ENCODE measurements around the gene MARCHF3.
"Not testable (repeated sequence)": the region's sequence is repeated elsewhere in the genome, so short reads cannot be mapped to it uniquely, and the experiment has no call there.

The MARCHF3 gene

GRCh38 chr5:126948453-126948852, 81.9 kb downstream of the MARCHF3 start:
- no peak overlapping the region for H3K4me2 ChIP-seq (ENCODE audit: low read length)
- no peak overlapping the region for H3K9ac ChIP-seq (ENCODE audit: low read length)
- no peak overlapping the region for H3K27ac ChIP-seq (ENCODE audit: low read depth, low read length, poor library complexity, severe bottlenecking)
- TF ChIP-seq CTCF (IDR thresholded peaks at IDR 0.05; ENCODE audit: low read length): no peak
- no peak overlapping the region for H2AFZ ChIP-seq (ENCODE audit: low read length)
- no peaks in the 10 kb centered on the region for H3K9me2 ChIP-seq (ENCODE audit: low read depth, low read length)
- H3K79me2 ChIP-seq (ENCODE audit: insufficient read depth, low read length): no peaks in the 10 kb centered on the region
- 0 out of 2 replicates have a peak, but pooled peaks cover 4% of the 10 kb centered on the region for H3K27me3 ChIP-seq (ENCODE audit: insufficient read depth, low read length)
- no peaks in the 10 kb centered on the region for H3K4me1 ChIP-seq (ENCODE audit: insufficient read depth, low read length, severe bottlenecking)
- H3K4me3 ChIP-seq (ENCODE audit: low read depth, low read length, poor library complexity, severe bottlenecking): no peak overlapping the region
- no peaks in the 10 kb centered on the region for H3K36me3 ChIP-seq (ENCODE audit: insufficient read depth, low read length)
- no peaks in the 10 kb centered on the region for H4K20me1 ChIP-seq (ENCODE audit: insufficient read depth, low read length)
- H3F3A ChIP-seq (ENCODE audit: insufficient read depth, low read length): no peaks in the 10 kb centered on the region
- H3K9me3 ChIP-seq (ENCODE audit: low read length): no peaks in the 10 kb centered on the region

- Histone ChIP-seq H3K27me3 (ENCODE audit: insufficient read depth, low read length) (0 out of 2 replicates have a peak, but pooled peaks cover 4% of the 10 kb centered on the region), H3K79me2 (ENCODE audit: insufficient read depth, low read length) (no peaks in the 10 kb centered on the region), H3K4me1 (ENCODE audit: insufficient read depth, low read length, severe bottlenecking) (no peaks in the 10 kb centered on the region), H3K9me2 (ENCODE audit: low read depth, low read length) (no peaks in the 10 kb centered on the region), H3K36me3 (ENCODE audit: insufficient read depth, low read length) (no peaks in the 10 kb centered on the region), H3K9ac (ENCODE audit: low read length) (no peak overlapping the region), H3K4me2 (ENCODE audit: low read length) (no peak overlapping the region), H3K9me3 (ENCODE audit: low read length) (no peaks in the 10 kb centered on the region), H3K4me3 (ENCODE audit: low read depth, low read length, poor library complexity, severe bottlenecking) (no peak overlapping the region), H3F3A (ENCODE audit: insufficient read depth, low read length) (no peaks in the 10 kb centered on the region), H3K27ac (ENCODE audit: low read depth, low read length, poor library complexity, severe bottlenecking) (no peak overlapping the region), H2AFZ (ENCODE audit: low read length) (no peak overlapping the region), H4K20me1 (ENCODE audit: insufficient read depth, low read length) (no peaks in the 10 kb centered on the region)
- TF ChIP-seq CTCF (IDR thresholded peaks at IDR 0.05; ENCODE audit: low read length) (no peak), EZH2 (IDR thresholded peaks at IDR 0.05; ENCODE audit: borderline replicate concordance, low read length) (no peak)
Measured at GRCh38 chr5:126948011-126948355, 82.4 kb downstream of the MARCHF3 start.

GRCh38 chr5:126947146-126948010, 83.0 kb downstream of the MARCHF3 start:
- Histone ChIP-seq H3F3A (ENCODE audit: insufficient read depth, low read length) (no peaks in the 10 kb centered on the region), H3K36me3 (ENCODE audit: insufficient read depth, low read length) (no peaks in the 10 kb centered on the region), H3K4me2 (ENCODE audit: low read length) (no peak overlapping the region), H2AFZ (ENCODE audit: low read length) (no peak overlapping the region), H3K9me2 (ENCODE audit: low read depth, low read length) (no peaks in the 10 kb centered on the region), H3K79me2 (ENCODE audit: insufficient read depth, low read length) (no peaks in the 10 kb centered on the region), H3K9me3 (ENCODE audit: low read length) (no peaks in the 10 kb centered on the region), H4K20me1 (ENCODE audit: insufficient read depth, low read length) (no peaks in the 10 kb centered on the region), H3K27ac (ENCODE audit: low read depth, low read length, poor library complexity, severe bottlenecking) (no peak overlapping the region), H3K4me1 (ENCODE audit: insufficient read depth, low read length, severe bottlenecking) (no peaks in the 10 kb centered on the region), H3K9ac (ENCODE audit: low read length) (no peak overlapping the region), H3K27me3 (ENCODE audit: insufficient read depth, low read length) (0 out of 2 replicates have a peak, but pooled peaks cover 4% of the 10 kb centered on the region), H3K4me3 (ENCODE audit: low read depth, low read length, poor library complexity, severe bottlenecking) (no peak overlapping the region)
- TF ChIP-seq CTCF (IDR thresholded peaks at IDR 0.05; ENCODE audit: low read length) (no peak), EZH2 (IDR thresholded peaks at IDR 0.05; ENCODE audit: borderline replicate concordance, low read length) (no peak)

- H3K9ac ChIP-seq (ENCODE audit: low read length); H2AFZ ChIP-seq (ENCODE audit: low read length); H3K27me3 ChIP-seq (ENCODE audit: insufficient read depth, low read length); H4K20me1 ChIP-seq (ENCODE audit: insufficient read depth, low read length); H3K79me2 ChIP-seq (ENCODE audit: insufficient read depth, low read length); H3K4me1 ChIP-seq (ENCODE audit: insufficient read depth, low read length, severe bottlenecking); H3K4me2 ChIP-seq (ENCODE audit: low read length); H3K27ac ChIP-seq (ENCODE audit: low read depth, low read length, poor library complexity, severe bottlenecking); H3K4me3 ChIP-seq (ENCODE audit: low read depth, low read length, poor library complexity, severe bottlenecking); H3K36me3 ChIP-seq (ENCODE audit: insufficient read depth, low read length); H3K9me3 ChIP-seq (ENCODE audit: low read length); H3K9me2 ChIP-seq (ENCODE audit: low read depth, low read length); H3F3A ChIP-seq (ENCODE audit: insufficient read depth, low read length): not testable (repeated sequence)
Measured at GRCh38 chr5:126942908-126943307, 87.5 kb downstream of the MARCHF3 start.

Data from OCI-LY1 (cell line).